GM10847 (cell line): Measurements from ENCODE around the gene CCR7.

Experiments
- POLR2A ChIP-seq: IDR thresholded peaks from 2 replicates; pipeline ENCODE4 v1.6.1; 2011; ENCODE audit not compliant: insufficient read length; ENCODE audit errors: extremely low read depth

CCR7 gene

GRCh38 chr17:40538019-40538935 lies 27.0 kb downstream of the CCR7 start:
- no peak for TF ChIP-seq POLR2A

GRCh38 chr17:40536295-40537171 lies 28.7 kb downstream of the CCR7 start:
- no peak for TF ChIP-seq POLR2A

- no peak for TF ChIP-seq POLR2A
Measured at GRCh38 chr17:40535924-40536294, 29.4 kb downstream of the CCR7 start.

GRCh38 chr17:40535438-40535837 lies 29.8 kb downstream of the CCR7 start:
- no peak for TF ChIP-seq POLR2A

GRCh38 chr17:40534371-40535189 lies 30.7 kb downstream of the CCR7 start:
- no peak for TF ChIP-seq POLR2A

- TF ChIP-seq POLR2A = no peak
Measured at GRCh38 chr17:40533896-40534295, 31.4 kb downstream of the CCR7 start.

GRCh38 chr17:40532520-40533253 lies 32.6 kb downstream of the CCR7 start:
- TF ChIP-seq POLR2A = no peak

- TF ChIP-seq POLR2A = no peak
Measured at GRCh38 chr17:40531051-40531991, 34.0 kb downstream of the CCR7 start.

GRCh38 chr17:40530531-40530994 lies 34.7 kb downstream of the CCR7 start:
- no peak for TF ChIP-seq POLR2A

- no peak for TF ChIP-seq POLR2A
Measured at GRCh38 chr17:40529991-40530390, 35.3 kb downstream of the CCR7 start.

GRCh38 chr17:40528692-40529417 lies 36.4 kb downstream of the CCR7 start:
- TF ChIP-seq POLR2A = no peak

GRCh38 chr17:40526668-40527067 lies 38.6 kb downstream of the CCR7 start:
- TF ChIP-seq POLR2A = no peak

GRCh38 chr17:40525294-40525693 lies 40.0 kb downstream of the CCR7 start:
- TF ChIP-seq POLR2A = no peak
